ENCODE data around the gene EHD4. TPM values are rescaled to one million over a fixed set of nuclear protein-coding genes. Genes with fewer than 3 reads are reported as not detected.

EHD4 gene
- total and polyA plus RNA-seq, 2 experiments from 2014 or later = 27.3 to 34.7 TPM

DNA sequence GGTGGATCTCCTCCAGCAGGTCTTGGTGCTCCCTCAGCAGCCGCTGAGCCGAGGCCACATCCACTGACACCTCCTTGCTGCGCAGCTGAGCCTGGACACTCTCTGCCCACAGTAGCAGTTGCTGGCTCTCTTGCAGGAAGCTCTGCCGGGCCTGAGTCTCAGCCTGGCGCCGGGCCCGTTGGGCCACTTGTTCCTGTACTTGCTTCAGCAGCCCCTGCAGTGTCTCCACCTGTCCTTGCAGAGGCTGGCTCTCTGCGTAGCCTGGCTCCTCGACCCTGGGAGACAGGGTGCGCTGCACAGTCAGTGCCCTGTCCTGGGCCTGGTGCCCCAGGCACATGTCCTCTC is 94.0 kb downstream of the EHD4 start:
- no peaks in the 10 kb centered on the region for H3K9me2 ChIP-seq (replicated peaks; ENCODE audit: insufficient read depth)
- H3K79me2 ChIP-seq = no peaks in the 10 kb centered on the region
- no peaks in the 10 kb centered on the region for H4K20me1 ChIP-seq (ENCODE audit: insufficient read depth, poor library complexity, severe bottlenecking)
- no peak overlapping the region for H3K4me3 ChIP-seq
- no peak for TF ChIP-seq EZH2phosphoT487 (IDR thresholded peaks at IDR 0.05; ENCODE audit: low read depth, severe bottlenecking, unreplicated experiment)
- TF ChIP-seq EZH2 (IDR thresholded peaks at IDR 0.05; ENCODE audit: borderline replicate concordance) = no peak
- TF ChIP-seq, protein P1, sequence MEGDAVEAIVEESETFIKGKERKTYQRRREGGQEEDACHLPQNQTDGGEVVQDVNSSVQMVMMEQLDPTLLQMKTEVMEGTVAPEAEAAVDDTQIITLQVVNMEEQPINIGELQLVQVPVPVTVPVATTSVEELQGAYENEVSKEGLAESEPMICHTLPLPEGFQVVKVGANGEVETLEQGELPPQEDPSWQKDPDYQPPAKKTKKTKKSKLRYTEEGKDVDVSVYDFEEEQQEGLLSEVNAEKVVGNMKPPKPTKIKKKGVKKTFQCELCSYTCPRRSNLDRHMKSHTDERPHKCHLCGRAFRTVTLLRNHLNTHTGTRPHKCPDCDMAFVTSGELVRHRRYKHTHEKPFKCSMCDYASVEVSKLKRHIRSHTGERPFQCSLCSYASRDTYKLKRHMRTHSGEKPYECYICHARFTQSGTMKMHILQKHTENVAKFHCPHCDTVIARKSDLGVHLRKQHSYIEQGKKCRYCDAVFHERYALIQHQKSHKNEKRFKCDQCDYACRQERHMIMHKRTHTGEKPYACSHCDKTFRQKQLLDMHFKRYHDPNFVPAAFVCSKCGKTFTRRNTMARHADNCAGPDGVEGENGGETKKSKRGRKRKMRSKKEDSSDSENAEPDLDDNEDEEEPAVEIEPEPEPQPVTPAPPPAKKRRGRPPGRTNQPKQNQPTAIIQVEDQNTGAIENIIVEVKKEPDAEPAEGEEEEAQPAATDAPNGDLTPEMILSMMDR (IDR thresholded peaks at IDR 0.05; ENCODE audit: poor library complexity) = no peak
- no peaks in the 10 kb centered on the region for H3K36me3 ChIP-seq (replicated peaks; ENCODE audit: insufficient read depth, low read depth)
- peaks cover 13% of the 10 kb centered on the region for H3K4me1 ChIP-seq (ENCODE audit: insufficient read depth)
- no peak for DNase-seq (ENCODE audit: low spot score)
- no peaks in the 10 kb centered on the region for H3K27me3 ChIP-seq
- no peak overlapping the region for H3K27ac ChIP-seq
- H2AFZ ChIP-seq = no peak overlapping the region
- H3K9me3 ChIP-seq (ENCODE audit: low read depth) = no peaks in the 10 kb centered on the region
- no peak overlapping the region for H3K4me2 ChIP-seq
- 94% methylated on average over 10 of the region's 10 CpGs for WGBS (ENCODE audit: low lambda C conversion rate, missing lambda C conversion rate)

DNA sequence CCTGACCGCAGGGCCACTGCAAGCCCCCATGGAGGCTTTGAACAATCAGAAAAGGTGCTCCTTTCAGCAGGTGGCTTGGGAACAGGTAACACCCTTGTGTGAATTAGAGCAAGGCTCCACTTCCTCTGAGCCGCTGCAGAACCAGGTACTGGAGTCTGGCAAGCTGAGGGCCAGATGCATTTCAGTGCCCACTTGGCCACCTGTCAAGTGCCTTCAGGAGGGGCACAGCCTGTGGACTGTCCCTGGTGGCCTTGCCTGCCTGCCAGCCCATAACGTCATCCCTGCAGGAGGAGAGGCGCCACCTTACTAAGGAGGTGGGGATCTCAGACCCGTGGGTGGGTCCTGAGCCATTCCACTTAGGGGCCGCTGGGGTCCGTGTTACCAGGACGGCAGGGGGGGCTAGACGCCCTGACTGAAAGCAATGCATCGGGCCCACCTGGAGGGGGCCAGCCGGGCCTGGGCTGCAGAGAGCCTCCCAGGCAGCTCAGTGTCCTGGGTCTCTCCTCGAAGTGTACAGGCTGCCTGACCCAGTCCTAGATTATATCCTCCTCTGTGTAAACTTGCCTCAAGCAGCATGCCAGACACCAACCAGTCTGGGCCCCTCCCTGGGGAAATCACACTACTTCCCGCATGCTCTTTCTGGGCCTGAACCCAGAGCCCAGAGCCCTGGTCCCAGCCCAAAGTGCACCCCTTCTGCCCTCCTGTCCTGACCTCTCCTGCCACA is 94.6 kb downstream of the EHD4 start:
- H4K20me1 ChIP-seq (ENCODE audit: insufficient read depth, poor library complexity, severe bottlenecking) = no peaks in the 10 kb centered on the region
- no peak overlapping the region for H3K4me2 ChIP-seq
- no peaks in the 10 kb centered on the region for H3K36me3 ChIP-seq (replicated peaks; ENCODE audit: insufficient read depth, low read depth)
- no peak for TF ChIP-seq EZH2 (IDR thresholded peaks at IDR 0.05; ENCODE audit: borderline replicate concordance)
- TF ChIP-seq EZH2phosphoT487 (IDR thresholded peaks at IDR 0.05; ENCODE audit: low read depth, severe bottlenecking, unreplicated experiment) = no peak
- TF ChIP-seq, protein P1 (IDR thresholded peaks at IDR 0.05; ENCODE audit: poor library complexity) = no peak
- no peak overlapping the region for H2AFZ ChIP-seq
- H3K79me2 ChIP-seq = no peaks in the 10 kb centered on the region
- H3K4me3 ChIP-seq = no peak overlapping the region
- no peak for DNase-seq (ENCODE audit: low spot score)
- peaks cover 13% of the 10 kb centered on the region for H3K4me1 ChIP-seq (ENCODE audit: insufficient read depth)
- H3K9me2 ChIP-seq (replicated peaks; ENCODE audit: insufficient read depth) = no peaks in the 10 kb centered on the region
- no peaks in the 10 kb centered on the region for H3K9me3 ChIP-seq (ENCODE audit: low read depth)
- H3K27ac ChIP-seq = no peak overlapping the region
- 81% methylated on average over 13 of the region's 13 CpGs for WGBS (ENCODE audit: low lambda C conversion rate, missing lambda C conversion rate)
- H3K27me3 ChIP-seq = no peaks in the 10 kb centered on the region

DNA sequence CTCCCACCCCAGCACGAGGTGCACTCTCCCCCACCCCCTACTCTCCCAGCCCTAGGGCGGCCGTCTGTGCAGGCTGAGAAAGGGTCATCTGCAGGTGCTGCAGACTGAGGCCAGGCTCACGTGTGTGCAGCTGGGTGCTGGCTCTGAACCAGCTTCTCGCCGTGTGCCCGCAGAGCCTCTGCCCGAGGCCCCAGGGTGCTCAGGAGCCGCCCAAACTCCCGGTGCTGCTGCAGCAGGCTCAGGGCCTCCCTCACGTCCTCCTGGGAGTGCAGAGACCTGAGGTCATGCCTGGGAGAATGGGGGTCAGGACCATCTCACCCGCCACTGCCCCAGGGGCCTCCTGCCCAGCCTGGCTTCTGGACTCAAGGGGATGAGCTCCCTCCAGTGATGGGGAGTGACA is 95.7 kb downstream of the EHD4 start:
- Histone ChIP-seq H3K9me3 (ENCODE audit: low read depth) (no peaks in the 10 kb centered on the region), H3K4me3 (no peak overlapping the region), H3K36me3 (replicated peaks; ENCODE audit: insufficient read depth, low read depth) (no peaks in the 10 kb centered on the region), H3K4me1 (ENCODE audit: insufficient read depth) (peaks cover 2% of the 10 kb centered on the region), H3K79me2 (no peaks in the 10 kb centered on the region), H3K27ac (no peak overlapping the region), H4K20me1 (ENCODE audit: insufficient read depth, poor library complexity, severe bottlenecking) (no peaks in the 10 kb centered on the region), H3K9me2 (replicated peaks; ENCODE audit: insufficient read depth) (no peaks in the 10 kb centered on the region), H2AFZ (no peak overlapping the region), H3K4me2 (no peak overlapping the region), H3K27me3 (no peaks in the 10 kb centered on the region)
- no peak for DNase-seq (ENCODE audit: low spot score)
- no peak for TF ChIP-seq EZH2 (IDR thresholded peaks at IDR 0.05; ENCODE audit: borderline replicate concordance)
- TF ChIP-seq, protein P1 (IDR thresholded peaks at IDR 0.05; ENCODE audit: poor library complexity) = no peak
- TF ChIP-seq EZH2phosphoT487 (IDR thresholded peaks at IDR 0.05; ENCODE audit: low read depth, severe bottlenecking, unreplicated experiment) = no peak
- WGBS (ENCODE audit: low lambda C conversion rate, missing lambda C conversion rate) = 85% methylated on average over 9 of the region's 12 CpGs

Data from hepatocyte (in vitro differentiated cells).